Measurements from ENCODE around the gene CTNNA3.

GRCh38 chr10:67385566-67385965 lies 310.4 kb downstream of the CTNNA3 start:
- TF ChIP-seq CTCF (IDR thresholded peaks at IDR 0.05 in 8 of 11, conservative IDR thresholded peaks at IDR 0.05 in 3 of 11) = no peak
- TF ChIP-seq POLR2A (IDR thresholded peaks at IDR 0.05) = no peak
- TF ChIP-seq POLR2AphosphoS5 (IDR thresholded peaks at IDR 0.05) = no peak

All from spleen (tissue), 7 donors.